ENCODE measurements around the gene VDAC2.
"Not testable (repeated sequence)": the region's sequence is repeated elsewhere in the genome, so short reads cannot be mapped to it uniquely, and the experiment has no call there.

The VDAC2 gene, protein sequence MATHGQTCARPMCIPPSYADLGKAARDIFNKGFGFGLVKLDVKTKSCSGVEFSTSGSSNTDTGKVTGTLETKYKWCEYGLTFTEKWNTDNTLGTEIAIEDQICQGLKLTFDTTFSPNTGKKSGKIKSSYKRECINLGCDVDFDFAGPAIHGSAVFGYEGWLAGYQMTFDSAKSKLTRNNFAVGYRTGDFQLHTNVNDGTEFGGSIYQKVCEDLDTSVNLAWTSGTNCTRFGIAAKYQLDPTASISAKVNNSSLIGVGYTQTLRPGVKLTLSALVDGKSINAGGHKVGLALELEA

DNA sequence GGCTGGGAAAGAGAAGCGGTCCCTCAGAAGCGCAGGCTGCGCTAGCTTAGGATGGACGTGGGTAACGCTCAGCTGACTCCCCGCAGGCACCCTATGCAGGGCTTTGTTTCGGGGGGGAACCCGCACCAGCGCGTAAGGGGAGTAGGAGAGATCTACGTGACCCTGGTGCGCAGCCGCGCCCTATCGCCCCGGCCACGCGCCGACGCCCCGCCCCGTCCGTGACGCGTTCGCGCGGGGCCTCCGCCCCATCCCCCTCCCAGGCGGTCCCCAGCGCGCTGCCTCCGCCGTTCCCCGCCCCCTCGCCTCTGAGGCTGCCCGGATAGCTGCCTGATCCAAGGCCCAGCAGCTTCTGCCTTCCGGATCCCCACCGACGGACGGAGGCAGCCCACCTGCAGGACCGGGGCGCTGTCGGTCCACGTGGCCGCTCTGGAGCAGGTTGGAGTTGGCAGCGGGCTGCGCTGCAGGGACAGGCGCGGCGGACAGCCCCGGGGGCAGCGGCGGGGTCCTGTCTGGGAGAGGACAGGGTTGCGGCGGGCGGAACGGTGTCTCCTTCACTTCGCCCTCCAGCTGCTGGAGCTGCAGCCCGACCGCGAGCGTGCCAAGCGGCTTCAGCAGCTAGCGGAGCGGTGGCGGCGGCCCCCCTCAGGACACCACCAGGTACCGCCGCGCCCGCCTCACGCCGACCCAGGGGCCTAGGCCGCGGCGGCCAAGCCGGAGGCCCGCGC, at the start of gene VDAC2:
Gene VDAC2 (plus strand): TSS at position 515 of the 725 bp plus-strand sequence. CDS start 363 bp downstream, outside the sequence.
- DNase-seq: peak; percentile 93 to 95

DNA sequence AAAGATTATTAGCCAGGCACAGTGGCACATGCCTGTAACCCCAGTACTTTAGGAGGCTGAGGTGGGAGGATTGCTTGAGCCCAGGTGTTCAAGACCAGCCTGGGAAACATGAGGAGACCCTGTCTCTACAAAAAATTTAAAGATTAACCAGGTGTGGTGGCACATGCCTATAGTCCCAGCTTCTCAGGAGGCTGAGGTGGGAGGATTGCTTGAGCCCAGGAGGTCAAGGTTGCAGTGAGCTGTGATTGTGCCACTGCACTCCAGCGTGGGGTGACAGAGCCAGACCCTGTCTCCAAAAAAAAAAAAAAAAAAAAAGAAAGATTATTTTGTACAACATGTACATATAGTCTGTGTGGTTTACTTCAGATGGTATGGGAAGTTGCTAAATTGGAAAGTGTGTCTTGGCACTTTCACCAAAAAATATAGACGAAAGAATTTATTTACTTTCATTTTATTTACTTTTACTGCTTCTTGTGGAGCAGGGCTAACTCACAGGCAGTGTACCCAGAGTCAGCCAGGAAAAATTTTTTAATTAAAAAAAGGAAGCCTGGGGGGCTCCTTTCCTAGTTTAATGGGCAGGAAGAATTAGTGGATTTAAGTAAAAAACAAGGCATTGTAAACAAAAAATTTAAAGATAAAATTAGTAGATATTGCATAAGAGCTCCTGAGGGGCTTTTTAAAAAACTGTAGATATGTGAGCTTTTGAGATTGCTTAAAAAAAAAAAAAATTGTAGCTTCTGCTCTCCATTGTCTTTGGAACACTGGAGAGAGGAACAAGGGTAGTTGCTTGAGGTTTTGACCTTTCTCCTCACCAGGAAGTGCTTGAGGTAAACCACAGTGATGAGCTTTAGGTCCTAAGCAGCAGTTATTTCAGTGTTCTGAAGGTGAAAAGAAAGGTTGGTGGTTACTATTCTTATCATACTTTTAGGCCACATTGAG, 44.6 kb upstream of the VDAC2 start:
- DNase-seq: no peak

DNA sequence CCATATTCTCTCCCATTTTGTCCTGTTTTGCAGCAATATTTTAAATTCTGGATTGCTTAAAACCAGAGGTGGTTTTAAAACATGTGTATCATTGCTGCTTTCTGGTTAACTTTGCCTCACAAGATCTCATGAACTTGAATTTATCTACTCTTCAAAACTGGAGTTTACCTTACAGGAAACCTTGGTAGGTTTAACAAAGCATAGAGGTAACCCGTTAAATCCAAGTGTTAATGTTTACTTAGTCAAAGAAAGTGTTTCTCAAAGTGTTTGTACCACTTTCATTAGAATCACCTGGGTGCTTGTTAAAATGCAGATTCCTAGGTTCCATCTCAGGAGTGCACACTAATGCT, 44.0 kb upstream of the VDAC2 start:
- no peak for DNase-seq

DNA sequence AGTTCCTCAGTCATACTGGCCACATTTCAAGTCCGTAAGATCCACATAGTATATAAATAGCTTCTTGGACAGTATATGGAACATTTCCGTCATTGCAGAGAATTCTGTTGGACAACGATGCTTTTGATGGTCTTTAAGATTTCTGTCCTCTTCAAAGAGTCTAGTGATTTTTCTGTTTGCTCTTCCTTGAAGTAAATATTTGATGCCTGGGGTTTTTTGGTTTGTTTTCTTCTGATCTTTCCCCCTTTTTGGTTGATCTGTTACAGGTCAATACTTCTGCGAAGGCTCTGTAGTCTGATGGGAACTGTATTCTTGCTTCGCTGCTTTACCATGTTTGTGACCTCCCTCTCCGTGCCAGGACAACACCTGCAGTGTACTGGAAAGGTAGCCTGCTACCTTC, 42.3 kb upstream of the VDAC2 start:
- DNase-seq: no peak

DNA sequence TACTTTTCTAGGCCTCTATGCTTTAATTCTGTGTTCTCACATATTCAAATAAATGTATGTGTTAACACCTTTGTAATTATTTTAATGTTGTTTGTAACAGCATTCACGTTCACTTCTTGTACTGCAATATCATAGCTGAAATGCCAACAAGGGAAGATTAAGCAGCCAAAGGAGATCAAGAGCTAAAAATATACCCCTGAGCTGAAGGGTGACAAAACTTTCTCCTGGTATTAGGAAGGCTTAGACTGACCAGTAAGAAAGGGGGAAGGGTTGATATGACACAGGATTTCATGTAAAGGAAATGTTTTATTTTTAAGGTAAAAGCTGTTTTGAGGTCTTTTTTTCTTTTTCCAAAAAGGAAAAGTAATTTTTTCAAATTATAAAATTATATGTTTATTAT, 40.4 kb upstream of the VDAC2 start:
- DNase-seq: no peak

DNA sequence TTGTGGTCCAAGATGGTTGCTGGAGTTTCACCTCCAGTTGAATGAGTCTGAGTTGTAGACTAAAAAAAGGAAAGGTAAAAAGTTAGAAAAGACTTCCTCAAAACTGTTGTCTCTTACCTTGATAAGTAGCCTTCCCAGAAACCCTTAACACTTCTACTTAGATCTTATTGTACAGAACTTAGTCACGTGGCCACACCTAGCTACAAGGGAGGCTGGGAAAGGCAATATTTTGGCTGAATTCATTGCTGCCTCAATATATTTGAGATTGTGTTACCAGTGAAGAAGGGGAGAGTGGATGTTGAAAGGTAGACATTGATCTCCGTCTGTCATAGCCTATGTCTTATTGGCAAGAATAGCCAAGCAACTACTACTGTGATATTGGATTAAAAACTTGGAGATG, 35.5 kb upstream of the VDAC2 start:
- no peak for DNase-seq

DNA sequence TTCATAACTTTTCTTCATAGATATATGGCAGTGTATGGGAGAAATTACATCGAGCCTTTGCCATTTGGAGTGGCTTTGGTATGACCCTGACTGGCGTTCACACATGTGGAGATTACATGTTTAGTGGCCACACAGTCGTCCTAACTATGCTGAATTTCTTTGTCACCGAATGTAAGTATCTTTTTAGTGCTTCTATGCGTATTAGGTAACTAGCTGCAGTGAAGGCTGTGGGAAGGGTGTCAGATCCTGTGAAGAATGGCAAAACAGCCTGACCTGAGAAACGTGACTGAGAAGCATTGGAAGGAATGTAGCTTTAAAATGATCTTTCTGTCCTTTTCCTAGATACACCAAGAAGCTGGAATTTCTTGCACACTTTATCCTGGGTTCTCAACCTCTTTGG, 34.5 kb upstream of the VDAC2 start:
- DNase-seq: no peak

DNA sequence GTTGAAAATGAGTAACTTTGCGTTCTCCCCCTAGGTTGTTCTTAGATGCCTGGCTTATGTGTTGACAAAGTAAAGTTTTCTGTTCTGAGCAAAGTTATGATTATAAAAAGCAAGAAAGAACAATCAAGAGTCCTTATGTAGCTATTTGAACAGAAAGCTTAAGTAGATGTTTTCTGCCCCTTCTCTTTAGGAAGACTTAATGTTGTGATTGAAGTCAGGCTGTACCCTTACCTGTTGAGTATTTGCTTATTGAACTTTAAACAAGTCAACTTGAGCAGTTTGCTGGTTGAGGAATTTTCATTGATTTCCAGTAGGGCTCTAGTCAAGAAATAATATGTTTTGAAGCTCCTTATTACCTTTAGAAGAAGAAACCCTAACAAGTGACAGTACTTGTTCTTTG, 33.9 kb upstream of the VDAC2 start:
- DNase-seq: no peak

DNA sequence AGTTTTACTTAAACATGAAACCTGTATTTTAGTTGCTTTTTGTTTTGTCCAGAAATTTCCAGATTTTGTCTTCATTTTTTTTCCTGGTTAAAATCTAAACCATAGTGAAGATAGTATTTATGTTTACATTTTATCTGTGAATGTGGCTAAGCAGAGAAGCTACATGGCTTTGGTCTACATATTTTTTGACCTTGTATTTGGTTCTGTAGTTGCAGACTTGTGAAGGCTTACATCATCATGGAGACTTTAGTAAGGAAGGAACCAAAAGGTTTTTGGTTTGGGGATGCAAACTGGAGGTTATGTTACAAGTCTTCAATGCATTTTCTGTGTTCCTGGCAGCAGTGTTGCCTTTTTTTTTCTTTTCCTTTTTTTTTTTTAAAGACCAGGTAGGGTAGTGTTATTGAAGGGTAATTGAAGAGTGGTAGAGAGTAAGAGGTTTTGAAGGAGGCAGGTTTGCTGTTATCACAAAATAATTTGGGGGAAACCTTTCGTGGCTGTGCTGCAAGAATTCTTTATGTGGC, 30.9 kb upstream of the VDAC2 start:
- no peak for DNase-seq

DNA sequence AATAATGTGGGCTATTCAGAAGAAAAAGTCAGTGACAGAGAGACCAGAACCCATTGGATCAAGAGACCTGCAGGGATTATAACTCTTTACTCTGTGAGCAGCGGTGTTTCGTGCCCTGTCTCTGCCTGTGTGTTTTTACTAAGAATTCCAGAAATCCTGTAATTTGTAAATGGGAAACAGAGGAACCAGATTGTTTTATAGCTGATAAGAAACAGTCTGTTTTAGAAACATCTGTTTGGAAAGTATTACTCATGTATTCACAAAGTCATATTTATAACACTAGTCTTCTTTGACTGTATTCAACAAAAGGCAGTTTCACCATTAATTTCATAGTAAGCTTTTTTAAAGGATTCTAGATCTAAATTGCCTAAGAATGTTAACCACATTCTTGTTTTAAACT, 30.0 kb upstream of the VDAC2 start:
- DNase-seq: no peak

DNA sequence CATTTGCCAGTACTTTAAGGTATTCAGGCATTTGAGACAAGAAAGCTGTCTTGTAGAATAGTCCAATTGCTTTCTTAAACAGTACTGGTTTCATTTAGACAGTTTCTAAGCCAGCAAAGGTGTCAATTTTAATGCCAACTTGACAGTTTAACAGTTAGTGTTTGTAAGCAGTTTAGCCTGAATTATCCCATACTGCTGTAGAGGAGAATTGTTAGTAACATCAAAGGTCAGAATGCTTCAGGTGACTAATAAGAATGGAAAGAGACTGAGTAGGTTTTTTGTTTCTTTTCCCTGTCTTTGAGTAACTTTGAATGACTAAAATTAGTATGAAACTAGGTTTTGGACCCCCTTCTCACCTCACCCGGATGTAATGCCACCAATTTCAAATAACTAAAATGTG, 29.5 kb upstream of the VDAC2 start:
- no peak for DNase-seq

DNA sequence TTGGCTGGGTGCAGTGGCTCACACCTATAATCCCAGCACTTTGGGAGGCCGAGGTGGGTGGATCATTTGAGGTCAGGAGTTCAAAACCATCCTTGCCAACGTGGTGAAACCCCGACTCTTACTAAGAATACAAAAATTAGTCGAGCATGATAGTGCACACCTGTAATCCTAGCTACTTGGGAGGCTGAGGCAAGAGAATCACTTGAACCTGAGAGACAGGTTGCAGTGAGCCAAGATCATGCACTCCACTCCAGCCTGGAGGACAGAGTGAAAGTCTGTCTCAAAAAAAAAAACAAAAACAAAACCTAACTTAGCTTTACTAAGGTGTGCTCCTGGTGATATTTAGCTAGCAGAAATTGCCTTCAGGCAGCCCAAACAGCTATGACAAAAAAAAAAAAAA, 24.3 kb upstream of the VDAC2 start:
- no peak for DNase-seq

DNA sequence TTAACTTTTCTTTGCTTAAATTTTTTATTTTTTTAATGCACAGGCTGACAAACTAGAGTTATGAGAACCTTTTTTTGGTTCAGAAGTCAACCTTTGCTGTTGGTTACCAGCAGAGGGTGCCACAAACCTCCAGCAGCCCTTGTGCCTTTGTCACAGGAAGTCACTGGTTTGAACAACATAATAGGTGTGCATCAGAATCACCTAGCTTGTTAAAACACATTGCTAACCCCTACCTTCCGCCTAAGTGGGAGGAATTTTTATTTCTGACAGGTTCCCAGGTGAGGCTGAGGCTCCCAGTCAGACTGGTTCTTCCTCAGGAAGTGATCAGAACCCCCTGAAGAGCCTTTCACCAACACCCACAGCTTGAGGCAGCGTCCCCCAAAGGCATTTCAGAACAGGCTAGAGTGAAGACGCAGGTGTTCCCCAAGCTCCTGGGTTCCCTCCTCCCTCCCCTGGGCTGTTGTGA, 22.6 kb upstream of the VDAC2 start:
- DNase-seq: peak; percentile 44 to 66

DNA sequence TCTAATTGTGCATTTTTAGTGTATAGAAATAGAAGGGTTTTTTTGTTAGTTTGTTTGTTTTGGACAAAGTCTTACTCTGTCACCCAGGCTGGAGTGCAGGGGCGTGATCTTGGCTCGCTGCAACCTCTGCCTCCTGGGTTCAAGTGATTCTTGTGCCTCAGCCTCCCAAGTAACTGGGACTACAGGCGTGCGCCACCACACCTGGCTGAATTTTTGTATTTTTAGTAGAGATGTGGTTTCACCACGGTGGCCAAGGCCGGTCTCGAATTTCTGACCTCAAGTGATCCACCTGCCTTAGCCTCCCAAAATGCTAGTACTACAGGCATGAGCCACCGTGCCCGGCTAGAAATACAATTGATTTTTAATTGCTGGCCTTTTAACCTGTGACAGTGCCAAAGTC, 22.1 kb upstream of the VDAC2 start:
- DNase-seq: not testable (repeated sequence)

DNA sequence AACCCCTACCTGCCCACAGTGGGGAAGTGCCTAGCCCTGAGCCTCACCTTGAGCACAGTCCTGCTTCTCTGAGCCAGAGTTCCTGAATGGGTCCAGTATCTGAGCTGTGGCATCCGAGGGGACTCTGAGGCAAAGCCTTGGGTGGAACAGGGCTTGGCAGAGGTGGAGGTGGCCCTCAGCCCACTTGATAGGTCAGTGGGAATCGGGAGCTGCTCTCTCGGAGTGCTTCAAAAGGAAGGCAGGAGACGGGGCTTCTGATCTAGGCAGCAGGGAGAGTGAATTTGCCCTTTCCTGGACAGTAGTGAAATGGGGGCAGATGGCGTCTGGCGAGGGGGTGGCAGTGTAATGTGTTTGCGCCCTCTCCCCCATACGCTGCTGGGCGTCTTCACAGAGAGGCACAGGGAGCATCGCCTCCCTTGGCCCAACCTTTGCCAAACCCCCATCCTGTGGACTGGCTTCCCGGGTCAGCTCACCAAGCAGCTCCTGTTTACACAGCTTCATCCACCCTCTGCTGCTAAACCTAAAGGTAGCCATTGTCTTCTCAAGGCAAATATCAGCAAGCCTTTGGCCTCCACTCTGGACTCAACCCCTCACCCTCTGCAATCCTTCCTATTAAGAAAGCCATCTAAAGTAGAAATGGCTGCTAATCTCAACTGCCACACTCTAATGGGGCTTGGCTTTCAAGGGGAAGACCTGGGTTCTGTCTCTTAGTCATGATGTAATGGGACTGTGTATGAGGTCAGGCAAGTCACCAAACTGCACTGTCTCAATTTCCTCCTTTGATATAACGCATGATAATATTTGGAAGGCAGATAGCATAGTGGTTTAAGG, 21.1 kb upstream of the VDAC2 start:
- DNase-seq: no peak

DNA sequence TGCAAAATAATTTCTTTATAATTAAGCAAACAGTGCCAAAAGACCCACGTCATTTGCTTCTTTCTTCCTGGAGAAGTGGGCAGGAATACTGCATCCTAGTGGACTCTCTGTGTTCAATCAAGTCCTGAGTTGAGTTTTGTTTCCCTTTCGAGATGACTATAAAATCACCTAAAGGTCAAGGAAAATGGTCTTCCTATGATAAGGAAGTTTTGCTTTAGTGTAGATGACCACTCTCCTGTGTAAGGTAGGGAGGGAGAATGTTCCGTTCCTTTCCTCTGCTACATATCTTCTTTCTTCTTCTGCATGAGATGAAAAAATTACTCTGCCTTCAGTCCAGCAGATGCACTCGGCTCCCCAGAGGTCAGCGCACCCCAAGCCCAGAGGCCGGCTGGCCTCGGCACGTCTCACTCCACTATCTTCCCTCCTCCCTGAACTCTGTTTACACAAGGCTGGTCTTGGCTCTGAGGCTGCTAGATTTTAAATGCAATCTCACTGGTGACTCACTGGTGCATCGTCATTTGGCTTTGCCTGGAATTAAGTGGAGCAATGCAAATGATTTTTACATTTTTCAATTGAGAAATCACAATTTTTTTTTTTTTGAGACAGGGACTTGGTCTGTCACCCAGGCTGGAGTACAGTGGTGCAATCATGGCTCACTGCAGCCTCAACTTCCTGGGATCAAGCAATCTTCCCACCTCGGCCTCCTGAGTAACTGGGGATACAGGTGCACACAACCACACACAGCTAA, 18.6 kb upstream of the VDAC2 start:
- DNase-seq: no peak

DNA sequence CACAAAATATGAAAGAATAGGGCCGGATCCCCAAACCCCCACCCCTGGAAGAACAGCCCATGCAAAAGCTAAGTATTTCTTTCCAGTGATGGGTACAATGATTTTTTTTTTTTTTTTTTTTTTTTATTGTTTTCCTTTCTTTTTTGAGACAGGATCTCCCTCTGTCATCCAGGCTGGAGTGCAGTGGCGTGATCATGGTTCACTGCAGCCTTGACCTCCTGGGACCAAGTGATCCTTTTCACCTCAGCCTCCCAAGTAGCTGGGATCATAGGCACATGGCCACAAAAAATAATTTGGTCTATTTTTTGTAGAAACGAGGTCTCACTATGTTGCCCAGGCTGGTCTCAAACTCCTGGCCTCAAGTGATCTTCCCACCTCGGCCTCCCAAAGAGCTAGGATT, 16.0 kb upstream of the VDAC2 start:
- DNase-seq: not testable (repeated sequence)

DNA sequence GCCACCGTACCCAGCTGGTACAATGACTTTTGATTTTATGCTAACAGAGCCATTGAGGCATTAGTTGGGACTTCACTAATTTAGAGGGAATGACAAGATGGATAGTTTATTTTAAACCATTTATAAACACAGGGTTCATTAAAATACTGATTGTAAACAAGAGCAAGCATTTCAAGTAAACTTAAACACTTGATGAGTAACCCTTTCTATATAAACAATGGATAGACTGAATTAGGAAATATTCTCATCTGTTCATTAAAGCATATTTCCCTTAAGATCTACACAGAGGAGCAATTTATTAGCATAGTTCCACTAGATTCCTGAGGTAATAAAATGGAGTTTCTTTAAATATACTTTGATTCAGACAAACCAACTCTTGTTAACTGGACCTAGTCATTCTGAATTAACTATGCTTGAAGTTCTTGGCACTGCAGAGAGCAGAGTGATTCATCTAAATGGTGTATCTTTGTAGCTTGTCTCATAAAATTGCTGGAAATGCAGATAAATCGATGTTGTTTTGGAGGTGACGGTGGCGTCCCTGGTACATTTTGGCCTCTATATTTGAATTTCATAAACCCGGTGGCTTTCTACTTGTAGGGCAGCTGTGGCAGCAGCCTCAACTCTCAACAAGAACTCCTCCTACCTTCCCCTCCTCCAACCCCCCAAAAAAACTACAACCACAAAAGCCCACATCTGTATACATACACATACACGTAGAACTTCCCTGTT, 15.4 kb upstream of the VDAC2 start:
- no peak for DNase-seq

DNA sequence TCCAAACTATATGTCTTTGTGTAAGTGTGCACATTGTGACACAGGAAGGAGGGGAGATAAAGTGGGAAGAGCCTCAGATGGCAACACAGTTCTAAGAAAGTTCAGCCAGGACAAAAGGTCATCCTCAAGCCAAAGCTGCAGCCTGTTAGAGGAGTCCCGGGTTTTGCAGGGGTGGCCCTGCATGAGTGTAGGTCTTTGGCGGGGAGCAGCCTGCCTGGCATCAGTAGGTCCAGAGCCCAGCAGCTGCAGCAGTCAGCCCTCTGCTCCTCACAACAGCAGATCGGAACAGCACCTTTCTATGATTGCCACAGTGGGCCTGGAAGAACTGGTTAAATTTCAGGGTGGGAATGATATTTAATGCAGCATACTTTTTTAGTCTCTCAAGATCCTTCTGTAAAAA, 13.5 kb upstream of the VDAC2 start:
- no peak for DNase-seq

DNA sequence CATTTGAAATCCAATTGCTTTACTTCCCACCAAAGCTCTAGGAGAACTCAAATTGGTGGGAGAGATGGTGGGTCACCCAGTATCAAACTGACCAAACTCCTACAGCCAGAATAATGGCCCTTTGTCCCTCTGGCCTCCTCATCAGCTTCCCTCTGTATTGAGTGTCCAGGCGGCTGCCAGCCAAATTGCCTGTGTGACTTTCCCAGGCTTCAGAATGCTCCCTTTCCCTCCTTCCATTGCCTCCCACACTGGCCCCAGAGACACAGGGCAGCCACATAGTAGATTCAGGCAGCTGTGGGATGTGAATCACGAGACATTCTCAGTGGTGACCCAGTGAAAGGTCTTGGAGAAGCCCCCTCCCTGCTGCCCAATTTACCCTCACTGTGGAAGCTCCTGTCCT, 12.7 kb upstream of the VDAC2 start:
- DNase-seq: no peak

DNA sequence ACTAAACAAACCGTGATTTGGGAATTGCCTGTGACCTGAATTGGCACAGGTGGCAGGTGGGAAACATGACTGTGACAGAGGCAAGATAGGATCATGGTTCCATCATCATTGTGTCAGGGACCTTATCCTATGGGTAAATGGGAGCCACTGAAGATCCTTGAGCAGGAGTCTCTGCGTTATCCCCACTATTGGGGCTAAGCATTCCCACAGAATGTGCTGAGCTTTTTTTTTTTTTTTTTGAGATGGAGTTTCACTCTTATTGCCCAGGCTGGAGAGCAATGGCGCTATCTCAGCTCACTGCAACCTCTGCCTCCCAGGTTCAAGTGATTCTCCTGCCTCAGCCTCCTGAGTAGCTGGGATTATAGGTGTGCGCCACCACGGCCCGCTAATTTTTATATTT, 10.6 kb upstream of the VDAC2 start:
- DNase-seq: not testable (repeated sequence)
